Lower lobe of right lung (tissue), 2 donors: ENCODE measurements around the gene SMARCC2. TPM values are rescaled to one million over a fixed set of nuclear protein-coding genes. Genes with fewer than 3 reads are reported as not detected.
A peak's percentile ranks its signal among the peaks of the same experiment; 100 is the strongest.

Experiments
- ATAC-seq, 2 donors: fragments of 200-7000 bp; cut with Tn5 transposase; one replicate each; pipeline ENCODE4 v1.9.1; 2020 to 2022; ENCODE audit warnings: mild to moderate bottlenecking in 2 of 2, moderate library complexity in 2 of 2
- DNase-seq: peaks from one replicate; pipeline ENCODE4 v3.0.0-alpha.2; 2020
- H3K27ac ChIP-seq: fragments of 200-600 bp; one replicate; pipeline ENCODE4 v1.8.0; 2022
- H3K27me3 ChIP-seq: fragments of 200-600 bp; one replicate; pipeline ENCODE4 v1.8.0; 2022; ENCODE audit warnings: low read depth
- H3K36me3 ChIP-seq: fragments of 200-600 bp; one replicate; pipeline ENCODE4 v1.8.0; 2022; ENCODE audit warnings: mild to moderate bottlenecking
- H3K4me1 ChIP-seq: fragments of 200-600 bp; one replicate; pipeline ENCODE4 v1.8.0; 2022
- H3K4me3 ChIP-seq: fragments of 200-600 bp; one replicate; pipeline ENCODE4 v1.8.0; 2022; ENCODE audit warnings: mild to moderate bottlenecking
- H3K9me3 ChIP-seq: fragments of 200-600 bp; one replicate; pipeline ENCODE4 v1.8.0; 2022
- intact Hi-C: fragments of 100-400 bp; cut with DNase I; formaldehyde crosslinking; loops from one replicate; pipeline ENCODE4 v1.11.0; 2022
- total RNA-seq: library from RNA; stranded (reverse); fragmentation: NEBNext Ultra II Directional; extraction: Animal tissue kit (Norgen Biotek cat#: 25700); gene quantifications from one replicate; pipeline ENCODE4 v1.2.1, GENCODE V29; 2021
- TF ChIP-seq, protein P1 (sequence below): fragments of 200-600 bp; IDR thresholded peaks from one replicate; pipeline ENCODE4 v1.8.0; 2022; ENCODE audit warnings: antibody characterized with exemption, mild to moderate bottlenecking
- donor health status: DM: no; HTN: yes; CAD: no; lungs with severe emphysema.

Gene SMARCC2
- total RNA-seq, 1 donor from 2014 or later = 115 TPM

DNA sequence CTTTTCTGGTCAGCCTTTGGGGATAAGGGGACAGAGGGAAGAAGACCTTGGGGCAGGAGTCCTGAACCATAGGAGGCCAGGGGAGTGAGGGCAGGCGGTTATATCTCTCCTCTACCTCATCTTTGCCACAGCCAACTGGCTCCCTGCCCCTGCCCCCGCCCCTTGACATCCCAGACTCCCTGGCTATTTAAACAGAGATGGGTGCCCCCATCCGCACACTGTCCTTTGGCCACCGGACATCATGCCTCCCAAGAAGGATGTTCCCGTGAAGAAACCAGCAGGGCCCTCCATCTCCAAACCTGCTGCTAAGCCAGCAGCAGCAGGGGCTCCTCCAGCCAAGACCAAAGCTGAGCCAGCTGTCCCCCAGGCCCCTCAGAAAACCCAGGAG is 35.6 kb downstream of the SMARCC2 start:
- H3K9me3 ChIP-seq = no peaks in the 10 kb centered on the region
- no peaks in the 10 kb centered on the region for H3K27me3 ChIP-seq
- peaks cover 30% of the 10 kb centered on the region for H3K4me1 ChIP-seq
- no peak overlapping the region for H3K27ac ChIP-seq
- ATAC-seq = no peak
- no peaks in the 10 kb centered on the region for H3K36me3 ChIP-seq
- DNase-seq = no peak
- H3K4me3 ChIP-seq = no peak overlapping the region
- intact Hi-C loops = no loop called here
- TF ChIP-seq, protein P1, sequence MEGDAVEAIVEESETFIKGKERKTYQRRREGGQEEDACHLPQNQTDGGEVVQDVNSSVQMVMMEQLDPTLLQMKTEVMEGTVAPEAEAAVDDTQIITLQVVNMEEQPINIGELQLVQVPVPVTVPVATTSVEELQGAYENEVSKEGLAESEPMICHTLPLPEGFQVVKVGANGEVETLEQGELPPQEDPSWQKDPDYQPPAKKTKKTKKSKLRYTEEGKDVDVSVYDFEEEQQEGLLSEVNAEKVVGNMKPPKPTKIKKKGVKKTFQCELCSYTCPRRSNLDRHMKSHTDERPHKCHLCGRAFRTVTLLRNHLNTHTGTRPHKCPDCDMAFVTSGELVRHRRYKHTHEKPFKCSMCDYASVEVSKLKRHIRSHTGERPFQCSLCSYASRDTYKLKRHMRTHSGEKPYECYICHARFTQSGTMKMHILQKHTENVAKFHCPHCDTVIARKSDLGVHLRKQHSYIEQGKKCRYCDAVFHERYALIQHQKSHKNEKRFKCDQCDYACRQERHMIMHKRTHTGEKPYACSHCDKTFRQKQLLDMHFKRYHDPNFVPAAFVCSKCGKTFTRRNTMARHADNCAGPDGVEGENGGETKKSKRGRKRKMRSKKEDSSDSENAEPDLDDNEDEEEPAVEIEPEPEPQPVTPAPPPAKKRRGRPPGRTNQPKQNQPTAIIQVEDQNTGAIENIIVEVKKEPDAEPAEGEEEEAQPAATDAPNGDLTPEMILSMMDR = no peak

- H3K36me3 ChIP-seq = no peaks in the 10 kb centered on the region
- DNase-seq = no peak
- H3K4me1 ChIP-seq = peaks cover 30% of the 10 kb centered on the region
- intact Hi-C loops = no loop called here
- TF ChIP-seq, protein P1 = no peak
- H3K27ac ChIP-seq = peak overlapping the region; percentile 92
- ATAC-seq = no peak
- H3K27me3 ChIP-seq = no peaks in the 10 kb centered on the region
- H3K9me3 ChIP-seq = no peaks in the 10 kb centered on the region
- peak overlapping the region; percentile 73 for H3K4me3 ChIP-seq
Observed at GRCh38 chr12:56152756-56153677, 36.3 kb downstream of the SMARCC2 start.

- Histone ChIP-seq H3K36me3 (no peaks in the 10 kb centered on the region), H3K27me3 (no peaks in the 10 kb centered on the region), H3K4me3 (peak within 1 kb of the TSS; percentile 73), H3K4me1 (peaks cover 31% of the 10 kb centered on the region), H3K9me3 (no peaks in the 10 kb centered on the region), H3K27ac (peak within 1 kb of the TSS; percentile 92)
- TF ChIP-seq, protein P1 = no peak
- intact Hi-C loops = no loop called here
- ATAC-seq (peak; percentile 96 to 98), DNase-seq (peak; percentile 96)
Observed at GRCh38 chr12:56152132-56152755, 37.0 kb downstream of the SMARCC2 start, which contains the start of gene MYL6B. MYL6B (plus strand) TSS chr12:56152587; CDS start chr12:56153919, 1,332 bp downstream.

DNA sequence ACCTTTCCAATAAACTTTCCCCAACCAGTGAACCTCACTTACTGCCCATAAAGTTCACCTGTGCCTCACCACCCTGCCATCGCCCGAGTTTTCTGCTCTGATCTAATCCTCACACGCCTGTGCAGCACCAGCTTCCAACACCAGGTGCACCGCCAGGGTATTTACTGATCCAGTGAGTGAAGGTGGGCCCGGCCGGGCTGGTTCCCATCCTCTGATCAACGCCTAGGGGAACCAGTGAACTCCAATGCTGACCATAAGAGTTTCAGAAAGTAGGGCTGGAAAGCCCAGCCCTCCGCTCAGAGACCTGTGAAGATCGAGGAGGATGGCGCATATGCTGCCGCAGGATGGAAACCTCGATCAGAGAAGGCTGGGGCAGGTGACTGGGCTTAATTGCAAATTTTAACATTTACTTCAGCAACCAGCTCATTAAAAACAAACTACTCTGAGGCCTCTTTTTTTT is 37.6 kb downstream of the SMARCC2 start:
- peak; percentile 71 to 77 for ATAC-seq
- H3K36me3 ChIP-seq = no peaks in the 10 kb centered on the region
- TF ChIP-seq, protein P1 = peak; percentile 45
- peaks cover 31% of the 10 kb centered on the region for H3K4me1 ChIP-seq
- H3K27ac ChIP-seq = peak overlapping the region; percentile 92
- no peaks in the 10 kb centered on the region for H3K27me3 ChIP-seq
- peak; percentile 77 for DNase-seq
- H3K9me3 ChIP-seq = no peaks in the 10 kb centered on the region
- intact Hi-C loops = no loop called here
- H3K4me3 ChIP-seq = peak overlapping the region; percentile 73

DNA sequence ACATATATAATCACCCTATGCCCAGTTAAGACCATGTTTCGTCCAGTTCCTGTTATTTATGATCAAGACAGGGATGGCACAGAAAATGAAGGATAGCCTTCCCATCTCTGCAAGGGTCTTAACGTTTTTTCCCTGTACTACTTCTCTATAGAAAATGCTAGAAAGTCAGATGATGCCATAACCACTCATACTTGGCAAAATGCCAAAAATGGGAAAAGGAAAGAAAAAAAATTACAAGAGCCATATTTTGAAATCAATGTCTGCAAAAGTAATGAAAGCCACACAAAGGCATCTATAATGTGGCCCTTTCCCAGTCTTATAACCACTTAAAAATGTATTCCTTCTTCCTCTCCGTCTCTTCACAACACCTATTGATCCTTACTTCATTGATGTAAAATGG is 38.7 kb downstream of the SMARCC2 start:
- H3K27ac ChIP-seq = no peak overlapping the region
- ATAC-seq = no peak
- no peak for DNase-seq
- H3K9me3 ChIP-seq = no peaks in the 10 kb centered on the region
- TF ChIP-seq, protein P1 = no peak
- intact Hi-C loops = no loop called here
- H3K27me3 ChIP-seq = no peaks in the 10 kb centered on the region
- H3K4me3 ChIP-seq = no peak overlapping the region
- H3K36me3 ChIP-seq = no peaks in the 10 kb centered on the region
- H3K4me1 ChIP-seq = peaks cover 35% of the 10 kb centered on the region
